H1 (cell line): ENCODE data around the gene SLC24A3.

Experiments used
- BACH1 ChIP-seq: IDR thresholded peaks from 2 replicates; pipeline ENCODE4 v1.6.1; 2012; ENCODE audit warnings: low read length, improper control_type of control experiment
- CTCF ChIP-seq, 3 experiments: IDR thresholded peaks; 1 replicate in 2 of 3; 2 replicates in 1 of 3; pipeline versions ENCODE4 v1.5.1 to v1.6.1; 2011; ENCODE audit warnings: low read length in 3 of 3, mild to moderate bottlenecking in 3 of 3, inconsistent platforms in 2 of 3, low read depth in 1 of 3, moderate library complexity in 1 of 3; ENCODE audit not compliant: insufficient read depth in 1 of 3; ENCODE audit errors: control extremely low read depth in 1 of 3
- HDAC2 ChIP-seq, 2 experiments: fragments of 300-600 bp in 1 of 2; sonication (generic) in 1 of 2; IDR thresholded peaks; 2 replicates each; pipeline ENCODE4 v1.6.1; 2011 to 2012; ENCODE audit warnings: low read depth in 2 of 2, low read length in 2 of 2, mild to moderate bottlenecking in 2 of 2, moderate library complexity in 2 of 2, borderline replicate concordance in 1 of 2, inconsistent platforms in 1 of 2
- MAX ChIP-seq: IDR thresholded peaks from 2 replicates; pipeline ENCODE4 v1.6.1; 2012; ENCODE audit warnings: inconsistent platforms
- POLR2A ChIP-seq, 2 experiments: IDR thresholded peaks; 1 replicate in 1 of 2; 2 replicates in 1 of 2; pipeline ENCODE4 v1.6.1; 2011; ENCODE audit warnings: low read depth in 2 of 2, low read length in 2 of 2, mild to moderate bottlenecking in 2 of 2; ENCODE audit errors: control extremely low read depth in 1 of 2
- TAF1 ChIP-seq: IDR thresholded peaks from 2 replicates; pipeline ENCODE4 v1.6.1; 2011; ENCODE audit warnings: mild to moderate bottlenecking, low read depth, low read length
- TF ChIP-seq, protein P1 (sequence below): IDR thresholded peaks from 2 replicates; pipeline ENCODE4 v1.6.1; 2011; ENCODE audit warnings: low read depth, mild to moderate bottlenecking, low read length; ENCODE audit not compliant: insufficient read depth

GRCh38 chr20:19701429-19701828, 489.0 kb downstream of the SLC24A3 start:
- TF ChIP-seq POLR2A (IDR thresholded peaks at IDR 0.05; ENCODE audit: control extremely low read depth in 1 of 2, low read depth in 2 of 2, low read length in 2 of 2) = no peak
- TF ChIP-seq, protein P1, sequence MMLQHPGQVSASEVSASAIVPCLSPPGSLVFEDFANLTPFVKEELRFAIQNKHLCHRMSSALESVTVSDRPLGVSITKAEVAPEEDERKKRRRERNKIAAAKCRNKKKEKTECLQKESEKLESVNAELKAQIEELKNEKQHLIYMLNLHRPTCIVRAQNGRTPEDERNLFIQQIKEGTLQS = no peak
- no peak for TF ChIP-seq HDAC2 (IDR thresholded peaks at IDR 0.05; ENCODE audit: borderline replicate concordance in 1 of 2, low read depth in 2 of 2, low read length in 2 of 2)
- TF ChIP-seq BACH1 = no peak
- no peak for TF ChIP-seq CTCF (IDR thresholded peaks at IDR 0.05; ENCODE audit: control extremely low read depth in 1 of 3, insufficient read depth in 1 of 3, low read depth in 1 of 3, low read length in 3 of 3)
- no peak for TF ChIP-seq TAF1
- no peak for TF ChIP-seq MAX
